Fibroblast of peridontal ligament (primary cell): ENCODE data around the gene FGFRL1.

Experiments
- DNase-seq: peaks from one replicate; pipeline ENCODE4 v3.0.0-alpha.2; 2010; ENCODE audit errors: extremely low read depth

The FGFRL1 gene, protein sequence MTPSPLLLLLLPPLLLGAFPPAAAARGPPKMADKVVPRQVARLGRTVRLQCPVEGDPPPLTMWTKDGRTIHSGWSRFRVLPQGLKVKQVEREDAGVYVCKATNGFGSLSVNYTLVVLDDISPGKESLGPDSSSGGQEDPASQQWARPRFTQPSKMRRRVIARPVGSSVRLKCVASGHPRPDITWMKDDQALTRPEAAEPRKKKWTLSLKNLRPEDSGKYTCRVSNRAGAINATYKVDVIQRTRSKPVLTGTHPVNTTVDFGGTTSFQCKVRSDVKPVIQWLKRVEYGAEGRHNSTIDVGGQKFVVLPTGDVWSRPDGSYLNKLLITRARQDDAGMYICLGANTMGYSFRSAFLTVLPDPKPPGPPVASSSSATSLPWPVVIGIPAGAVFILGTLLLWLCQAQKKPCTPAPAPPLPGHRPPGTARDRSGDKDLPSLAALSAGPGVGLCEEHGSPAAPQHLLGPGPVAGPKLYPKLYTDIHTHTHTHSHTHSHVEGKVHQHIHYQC

DNA sequence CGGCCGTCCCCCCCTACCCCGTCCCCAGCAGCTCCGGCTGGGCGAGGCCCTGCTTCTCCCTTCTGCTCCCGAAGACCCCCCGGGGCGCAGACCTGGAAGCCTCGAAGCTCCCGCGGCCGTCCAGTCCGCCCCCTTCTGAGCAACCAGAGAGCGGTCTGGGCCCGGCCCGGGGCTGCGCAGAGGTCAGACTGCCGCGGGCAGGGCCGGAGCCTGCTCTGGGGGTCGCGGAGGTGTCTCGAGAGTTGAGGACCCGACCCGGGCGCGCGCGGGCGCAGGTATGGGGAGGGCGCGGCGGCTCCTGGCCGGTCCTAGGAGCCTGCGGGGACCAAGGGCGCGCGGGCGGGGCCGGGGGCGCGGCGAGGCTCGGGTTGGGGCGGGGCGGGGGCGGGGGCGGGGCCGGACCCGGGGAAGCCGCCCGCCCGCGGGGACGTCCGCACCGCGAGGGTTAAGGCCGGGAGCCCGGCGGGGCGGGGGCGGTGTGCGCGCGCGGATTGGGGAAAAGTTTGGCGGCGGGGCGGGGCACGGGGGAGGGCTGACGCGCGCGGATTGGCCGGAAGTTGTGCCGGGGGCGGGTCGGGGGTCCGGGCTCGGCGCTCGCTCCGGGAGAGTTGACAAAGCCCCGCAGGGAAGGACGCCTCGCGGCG, at the start of gene FGFRL1:
Gene FGFRL1 (plus strand): TSS at position 605 of the 644 bp plus-strand sequence. CDS start 860 bp downstream, outside the sequence.
- peak; percentile 72 for DNase-seq

DNA sequence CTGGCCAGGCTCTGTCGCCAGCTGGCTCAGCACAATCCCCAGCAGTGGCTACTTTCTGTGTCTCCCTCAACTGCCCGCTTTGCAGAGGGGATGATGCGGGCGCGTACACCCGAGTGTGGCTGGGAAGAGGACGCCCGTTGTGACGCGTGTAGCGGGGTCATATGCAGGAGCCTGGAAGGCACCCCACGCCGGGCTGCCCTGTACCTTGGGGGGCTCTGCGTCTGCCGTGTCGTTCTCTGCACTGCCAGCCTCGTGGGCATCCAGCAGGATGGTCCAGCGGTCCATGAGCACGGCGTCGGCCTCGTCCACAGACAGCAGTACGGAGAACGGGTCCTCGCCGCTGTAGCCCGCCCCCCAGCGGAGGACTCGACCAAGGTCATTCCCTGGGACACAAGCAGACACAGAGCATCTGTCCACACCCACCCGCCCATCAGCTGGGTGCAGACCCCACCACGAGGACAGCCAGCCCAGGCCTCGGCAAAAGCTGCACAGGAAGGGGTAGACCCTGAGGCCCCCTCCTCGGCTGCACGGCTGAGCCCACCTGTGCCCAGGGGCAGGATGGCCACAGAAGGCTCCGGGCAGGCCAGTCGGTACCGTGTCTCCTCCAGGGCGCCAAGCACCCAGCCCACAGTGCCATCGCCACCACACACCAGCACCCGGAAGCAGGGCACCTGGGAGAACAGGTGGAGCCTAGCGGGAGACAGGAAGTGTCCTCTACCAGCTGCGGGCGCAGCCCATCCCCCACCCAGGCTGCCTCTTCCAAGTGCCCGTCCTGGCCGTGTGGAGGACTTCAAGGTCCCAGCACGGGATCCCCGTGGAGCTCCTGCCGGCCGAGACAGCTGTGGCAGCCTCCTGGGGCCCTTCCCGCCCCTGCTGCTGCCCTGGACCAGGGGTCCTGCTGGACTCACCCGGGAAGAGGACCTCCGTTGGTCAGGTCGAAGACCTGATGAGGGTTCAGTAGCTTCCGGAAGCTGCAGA, 48.9 kb upstream of the FGFRL1 start:
- DNase-seq = no peak

DNA sequence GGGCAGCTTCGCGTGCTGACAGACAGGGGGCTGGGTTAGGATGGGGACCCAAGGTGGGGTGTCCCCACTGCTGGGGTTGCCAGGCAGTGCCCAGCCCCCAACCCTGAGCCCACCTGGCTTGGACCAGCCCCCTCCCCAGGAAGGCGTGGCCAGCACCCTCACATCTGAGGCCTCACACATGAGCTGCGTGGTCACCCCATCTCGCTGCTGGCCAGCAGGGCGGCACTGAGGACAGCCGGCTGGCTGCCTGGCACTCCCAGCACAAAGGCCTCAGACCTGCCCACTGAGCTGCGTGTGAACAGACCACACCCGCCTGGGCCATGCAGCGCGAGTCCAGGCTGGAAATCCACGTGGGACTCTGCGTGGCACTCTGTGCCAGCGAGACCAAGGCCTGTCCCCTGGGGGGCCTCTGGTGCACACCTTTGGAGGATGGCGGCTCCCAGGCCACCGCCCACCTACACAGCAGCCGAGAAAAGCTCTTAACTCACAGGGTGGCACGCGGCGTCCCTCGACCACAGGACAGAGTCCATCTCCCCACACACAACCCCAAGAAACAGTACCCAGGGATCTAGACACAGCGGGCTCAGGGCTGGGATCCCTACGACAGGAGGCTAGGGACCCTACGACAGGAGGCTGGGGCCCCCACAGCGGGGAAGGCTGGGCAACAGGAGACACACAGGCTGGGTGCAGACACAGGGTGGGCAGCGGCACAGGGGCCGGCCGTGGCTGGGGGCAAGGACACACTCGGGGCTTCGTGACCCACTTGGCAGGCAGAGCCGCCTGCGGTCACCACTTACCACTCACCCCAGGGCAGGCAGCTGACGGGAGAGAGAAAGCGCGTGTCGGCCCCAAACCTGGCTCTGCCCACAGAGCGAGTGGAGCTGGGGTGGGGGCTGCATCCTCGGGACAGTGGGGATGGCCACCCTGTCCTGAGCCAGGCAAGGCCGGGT, 47.9 kb upstream of the FGFRL1 start:
- no peak for DNase-seq

DNA sequence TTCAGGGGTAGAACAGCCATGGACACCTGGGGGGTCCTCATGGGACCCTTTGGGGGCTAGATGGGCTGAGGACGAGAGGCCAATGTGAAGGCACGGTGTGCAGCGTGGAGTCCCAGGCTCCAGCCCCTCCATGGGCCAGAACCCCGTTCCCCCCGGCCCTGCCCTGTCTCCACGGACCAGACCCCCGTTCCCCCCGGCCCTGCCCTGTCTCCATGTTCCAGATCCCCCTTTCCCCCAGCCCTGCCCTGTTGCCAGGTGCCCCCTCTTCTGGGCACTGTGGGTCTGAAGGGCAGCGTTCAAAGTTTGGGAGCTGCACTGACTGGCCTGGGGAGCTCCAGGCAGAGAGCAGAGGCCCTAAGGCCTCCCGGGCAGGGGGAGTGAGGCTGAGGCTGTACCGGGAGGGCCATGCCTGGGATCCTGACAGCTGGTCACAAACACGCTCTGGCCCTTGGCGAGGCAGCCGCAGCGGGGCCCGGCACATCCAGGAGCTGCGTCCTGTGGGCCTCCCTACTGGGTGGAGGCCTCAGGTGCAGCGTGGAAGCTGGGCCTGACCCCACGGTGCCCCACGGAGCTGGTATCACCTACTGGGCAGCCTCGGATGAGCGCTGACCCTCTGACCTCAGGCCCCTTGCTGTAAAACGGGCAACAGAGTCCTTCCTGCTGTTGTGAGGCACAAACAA, 46.9 kb upstream of the FGFRL1 start:
- no peak for DNase-seq

DNA sequence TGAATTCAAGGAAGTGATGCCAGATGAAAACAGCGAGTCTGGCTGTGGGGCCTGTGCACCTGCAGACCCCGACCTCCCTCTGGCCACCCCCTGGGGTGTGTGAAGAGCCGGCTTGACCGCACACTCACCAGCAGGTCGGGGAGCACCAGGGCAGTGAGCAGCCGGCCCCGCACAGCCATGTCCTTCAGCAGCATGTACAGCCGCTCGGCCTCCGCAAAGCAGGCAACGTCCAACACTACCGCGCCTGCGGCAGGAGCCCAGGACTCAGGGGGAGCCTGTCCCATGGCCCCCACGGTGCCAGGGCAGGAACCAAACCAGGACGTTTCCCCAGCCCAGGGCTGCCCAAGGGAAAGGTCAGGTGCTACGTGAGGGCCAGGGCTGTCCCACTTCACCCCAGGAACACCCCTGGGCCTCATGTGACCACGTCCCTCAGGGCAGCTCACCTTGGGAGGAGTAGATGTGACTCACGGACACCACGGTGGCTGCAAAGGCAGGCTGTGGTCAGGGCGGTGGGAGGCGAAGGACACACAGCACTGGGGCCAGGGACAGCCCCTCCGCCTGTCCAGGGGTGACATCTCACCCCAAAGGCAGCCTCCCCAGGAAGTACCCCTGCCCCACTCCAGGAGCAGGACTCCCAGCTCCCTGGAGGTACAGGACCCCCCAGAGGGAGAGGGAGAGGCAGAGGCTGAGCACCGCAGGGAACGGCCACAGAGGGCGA, 46.2 kb upstream of the FGFRL1 start:
- DNase-seq = no peak

DNA sequence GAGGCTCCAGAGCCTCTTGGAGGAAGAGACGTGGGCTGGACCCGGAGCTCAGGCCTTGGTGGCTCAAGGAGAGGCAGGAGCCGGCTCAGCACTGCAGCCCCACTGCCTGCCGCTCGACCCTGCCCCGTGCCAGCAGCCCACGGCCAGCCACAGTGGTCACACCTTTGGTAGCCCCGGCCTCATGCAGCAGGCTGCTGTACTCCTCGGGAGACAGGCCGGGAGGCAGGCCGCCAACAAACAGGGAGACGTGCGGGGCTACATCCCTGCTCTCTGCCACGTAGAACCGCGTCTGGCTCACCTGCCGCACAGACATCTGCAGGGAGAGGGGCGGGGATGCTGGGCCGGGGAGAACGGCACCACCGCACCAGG, 45.7 kb upstream of the FGFRL1 start:
- DNase-seq = no peak

DNA sequence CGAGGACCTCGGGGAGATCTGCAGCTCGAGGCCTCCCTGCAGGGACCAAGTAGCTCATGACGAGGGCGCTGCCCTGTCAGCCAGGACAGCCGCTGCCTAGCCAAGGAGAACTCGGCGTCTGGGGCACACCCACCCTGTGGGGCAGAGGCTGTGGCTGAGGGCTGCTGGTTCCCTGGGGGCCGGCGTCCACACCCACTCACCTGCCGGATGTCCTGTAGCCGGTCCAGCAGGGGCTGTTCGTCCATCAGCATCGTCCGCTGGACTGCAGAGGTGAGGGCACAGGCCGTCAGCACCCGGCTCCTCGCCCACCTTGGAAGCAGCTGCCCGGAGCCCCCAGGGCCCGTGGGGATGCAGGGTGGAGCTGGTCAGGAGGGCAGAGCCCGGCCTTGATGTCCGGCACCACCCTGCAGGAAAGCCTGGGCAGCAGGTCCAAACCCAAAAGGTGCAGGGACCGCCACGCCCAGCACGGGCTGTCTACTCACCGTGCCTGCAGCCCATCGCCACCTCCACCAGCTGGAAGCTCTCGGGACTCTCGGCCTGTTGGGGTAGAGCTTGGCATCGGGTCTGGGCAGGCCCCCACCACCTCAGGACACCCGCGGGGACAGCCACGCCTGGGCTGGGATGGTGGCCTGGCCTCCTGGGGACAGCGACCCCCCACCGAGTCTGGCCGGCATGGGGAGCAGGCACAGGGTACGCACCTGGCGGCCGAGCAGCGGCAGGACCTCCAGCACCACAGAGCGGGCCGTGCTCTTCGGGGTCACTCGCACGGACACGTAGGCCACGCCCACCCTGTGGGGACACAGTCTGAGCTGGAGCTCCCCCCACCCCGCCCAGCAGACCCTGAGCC, 44.9 kb upstream of the FGFRL1 start:
- no peak for DNase-seq

DNA sequence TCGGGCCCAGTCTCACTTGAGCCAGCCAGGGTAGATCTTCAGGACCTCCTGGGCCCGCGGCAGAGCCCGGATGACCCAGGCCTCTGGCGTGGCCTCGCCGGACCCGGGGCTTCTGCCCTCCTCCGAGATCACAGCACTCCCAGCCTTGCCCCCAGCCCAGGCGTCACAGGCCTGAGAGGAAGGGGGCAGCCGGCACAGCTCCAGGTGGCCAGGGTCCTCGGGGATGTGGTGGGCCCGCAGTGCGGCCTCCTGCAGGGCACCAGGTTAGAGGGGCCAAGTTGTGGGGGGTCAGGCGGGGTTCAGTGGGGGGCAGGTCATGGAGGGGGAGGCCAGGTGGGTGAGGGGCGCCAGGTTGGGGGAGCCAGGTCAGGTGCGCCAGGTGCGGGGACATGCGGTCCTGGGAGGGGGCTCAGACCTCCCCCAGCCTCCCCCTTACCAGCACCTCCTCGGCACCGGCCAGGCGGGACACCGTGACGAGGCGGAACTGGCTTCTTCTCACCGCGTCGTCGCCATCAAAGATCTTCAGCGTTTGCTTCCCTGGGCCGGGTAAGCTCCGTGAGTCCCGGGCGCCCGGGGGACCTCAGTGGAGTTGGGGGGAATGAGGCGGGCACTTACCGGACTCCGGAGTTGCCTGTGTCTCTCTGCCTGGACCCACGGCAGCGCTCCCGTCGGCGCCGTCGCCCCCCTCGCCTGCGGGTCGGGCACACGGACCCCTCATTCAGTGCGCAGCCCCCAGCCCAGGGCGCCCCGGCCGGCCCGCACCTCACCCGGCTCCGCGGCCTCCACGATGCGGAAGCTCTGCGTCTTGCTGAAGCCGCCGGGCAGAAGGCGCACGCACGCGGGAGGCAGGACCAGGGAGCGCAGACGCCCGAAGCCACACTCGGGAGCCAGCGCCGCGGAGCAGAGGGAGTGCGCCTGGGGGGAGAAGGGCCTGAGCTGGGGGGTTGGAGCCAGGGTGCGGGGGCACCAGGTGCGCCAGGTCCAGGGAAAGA, 44.0 kb upstream of the FGFRL1 start:
- DNase-seq = no peak

DNA sequence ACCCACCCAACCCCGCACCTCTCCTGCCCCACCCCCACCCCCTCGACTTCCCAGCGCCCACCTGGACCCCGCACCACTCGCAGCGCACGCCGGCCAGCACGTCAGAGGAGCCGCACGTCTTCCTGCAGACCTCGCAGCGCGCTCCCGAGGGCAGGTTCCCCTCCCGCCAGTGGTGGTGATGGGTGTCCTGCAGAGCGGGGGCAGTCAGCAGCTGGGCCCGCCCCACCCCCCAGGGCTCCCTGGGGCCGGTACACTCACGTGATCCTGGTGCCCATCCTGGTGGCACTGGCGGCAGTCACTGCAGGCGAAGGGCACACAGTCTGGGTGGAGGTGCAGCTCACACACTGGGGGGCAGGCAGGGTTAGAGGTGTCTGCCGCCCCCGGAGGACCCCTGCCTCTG, 43.2 kb upstream of the FGFRL1 start:
- DNase-seq = no peak

DNA sequence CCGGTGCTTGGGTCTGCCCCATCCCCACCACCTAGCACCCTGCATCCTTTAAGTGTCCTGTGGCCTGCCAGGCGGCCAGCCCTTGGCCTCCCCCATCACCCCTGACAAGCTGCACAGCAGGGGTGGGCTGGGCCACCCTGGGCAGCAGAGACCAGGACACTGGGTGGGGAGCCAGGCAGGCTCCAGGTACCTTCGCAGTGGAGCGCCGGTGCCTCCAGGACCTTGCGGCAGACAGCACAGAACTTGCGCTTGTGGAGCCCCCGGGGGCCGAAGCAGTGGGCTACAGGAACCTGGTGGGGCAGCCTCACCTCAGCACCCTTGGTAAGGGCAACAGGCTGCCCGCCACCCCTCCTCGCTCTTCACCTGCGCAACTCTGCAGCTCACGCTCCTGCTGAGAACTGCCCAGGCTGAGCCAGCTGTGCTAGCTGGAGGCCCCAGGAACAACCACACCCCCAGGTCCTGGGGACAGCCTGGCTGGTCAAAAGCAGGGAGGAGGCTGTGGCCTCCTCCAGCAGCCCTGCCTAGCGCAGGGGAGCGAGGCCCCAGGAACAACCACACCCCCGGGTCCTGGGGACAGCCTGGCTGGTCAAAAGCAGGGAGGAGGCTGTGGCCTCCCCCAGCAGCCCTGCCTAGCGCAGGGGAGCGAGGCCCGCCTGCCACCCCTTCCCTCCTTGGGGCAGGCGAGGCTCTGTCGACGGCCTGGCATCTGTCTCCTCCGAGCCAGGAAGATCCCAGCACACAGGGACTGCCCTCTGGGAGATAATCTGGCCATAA, 42.6 kb upstream of the FGFRL1 start:
- no peak for DNase-seq

DNA sequence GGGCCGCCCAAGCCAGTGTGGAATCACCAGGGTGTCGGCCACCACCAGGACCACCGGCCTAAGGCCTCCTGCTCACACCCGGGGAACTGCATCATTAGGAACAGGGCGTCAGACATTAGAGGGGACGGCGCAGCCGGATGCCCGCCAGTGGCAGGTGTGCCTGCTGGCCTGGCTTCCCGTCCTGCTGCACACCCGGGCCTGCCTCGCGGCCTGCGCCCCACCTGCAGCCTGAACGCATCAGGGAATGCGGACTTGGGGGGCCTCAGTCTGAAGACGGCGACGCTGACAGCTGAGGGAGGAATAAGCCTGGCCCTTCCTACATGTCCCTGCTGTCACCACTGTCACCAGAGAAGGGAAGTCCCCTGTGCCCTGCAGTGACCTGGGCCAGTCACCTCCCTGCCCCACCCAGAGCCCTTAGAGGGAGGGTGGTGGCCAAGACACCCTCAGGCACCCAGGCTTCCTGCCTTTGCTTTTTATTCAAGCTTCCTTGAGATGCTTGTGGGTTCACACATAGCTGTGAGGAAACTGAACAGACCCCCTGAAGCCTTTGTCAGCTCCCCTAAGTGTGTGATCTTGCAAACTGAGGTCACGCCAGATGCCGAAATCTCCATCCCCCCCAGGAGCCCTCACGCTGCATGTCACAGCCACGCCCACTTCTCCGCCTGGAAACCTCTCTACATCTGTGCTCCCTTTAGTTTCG, 41.2 kb upstream of the FGFRL1 start:
- DNase-seq = no peak

DNA sequence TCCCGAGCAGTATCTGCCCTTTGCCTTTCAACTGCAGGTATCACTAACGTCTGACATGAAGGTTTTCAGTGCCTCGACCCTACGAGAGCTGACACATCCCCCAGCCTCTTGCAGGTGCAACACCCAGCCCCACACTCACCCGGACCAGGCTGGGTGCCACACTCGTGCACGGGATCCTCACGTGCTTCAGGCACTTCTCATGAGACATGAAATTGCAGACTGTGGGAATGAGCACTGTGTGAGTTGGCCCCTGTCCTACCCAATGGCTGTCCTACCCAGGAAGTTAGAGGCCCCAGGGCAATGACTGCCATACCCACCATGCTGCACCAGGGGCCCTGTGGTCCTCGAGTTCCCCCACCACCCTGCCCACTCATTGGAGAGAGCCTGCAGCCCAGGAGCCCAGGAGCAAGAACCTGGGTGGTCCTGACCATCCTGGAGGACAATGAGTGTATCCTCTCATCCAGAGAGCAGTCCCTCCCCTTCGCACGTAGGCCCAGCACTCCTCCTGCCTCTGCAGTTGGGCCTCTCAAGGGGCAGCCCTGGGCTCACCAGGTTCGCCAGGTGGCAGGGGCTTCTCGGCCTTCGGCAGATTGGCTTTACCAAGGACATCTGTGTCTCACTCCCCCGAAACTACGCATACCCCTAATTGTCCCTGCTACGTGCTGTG, 40.4 kb upstream of the FGFRL1 start:
- no peak for DNase-seq

DNA sequence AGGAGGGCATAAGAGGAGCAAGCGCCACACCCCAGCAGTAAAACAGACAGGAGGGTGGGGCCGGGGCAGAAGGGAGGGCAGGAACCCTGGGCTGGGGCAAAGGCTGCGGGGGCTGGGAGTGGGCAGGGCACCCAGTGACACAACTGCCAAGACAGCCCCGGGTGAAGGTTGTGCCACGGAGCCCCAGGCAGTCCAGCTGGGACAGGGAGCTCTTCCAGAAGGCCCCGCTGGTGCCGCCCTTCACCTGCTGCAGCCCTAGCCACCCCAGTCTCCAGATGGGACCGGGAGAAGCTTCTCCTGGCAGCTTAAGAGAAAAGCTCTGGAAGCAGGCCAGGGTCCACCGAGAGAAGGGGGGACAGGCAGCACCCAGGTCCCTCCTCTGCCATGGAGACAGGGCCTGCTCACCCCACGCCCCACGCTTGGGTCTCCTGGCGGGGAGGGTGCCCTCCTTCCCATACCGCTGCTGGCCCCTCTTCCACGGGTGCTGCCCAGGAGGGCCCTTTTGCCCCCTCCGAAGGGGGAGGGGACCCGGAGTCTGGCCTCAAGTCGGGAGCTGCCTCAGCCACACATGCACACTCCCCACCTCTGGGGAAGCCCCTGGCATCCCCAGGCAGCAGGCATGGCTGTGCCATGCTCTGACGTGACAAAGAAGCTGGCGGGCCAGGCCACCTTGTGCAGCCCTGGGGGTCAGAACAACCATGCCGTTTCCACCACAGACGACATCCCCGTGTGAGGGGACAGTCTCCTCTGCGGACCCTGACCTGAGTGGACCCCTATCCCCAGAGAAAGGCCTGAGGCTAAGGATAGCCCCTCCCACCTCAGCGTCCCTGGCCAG, 39.5 kb upstream of the FGFRL1 start:
- no peak for DNase-seq

DNA sequence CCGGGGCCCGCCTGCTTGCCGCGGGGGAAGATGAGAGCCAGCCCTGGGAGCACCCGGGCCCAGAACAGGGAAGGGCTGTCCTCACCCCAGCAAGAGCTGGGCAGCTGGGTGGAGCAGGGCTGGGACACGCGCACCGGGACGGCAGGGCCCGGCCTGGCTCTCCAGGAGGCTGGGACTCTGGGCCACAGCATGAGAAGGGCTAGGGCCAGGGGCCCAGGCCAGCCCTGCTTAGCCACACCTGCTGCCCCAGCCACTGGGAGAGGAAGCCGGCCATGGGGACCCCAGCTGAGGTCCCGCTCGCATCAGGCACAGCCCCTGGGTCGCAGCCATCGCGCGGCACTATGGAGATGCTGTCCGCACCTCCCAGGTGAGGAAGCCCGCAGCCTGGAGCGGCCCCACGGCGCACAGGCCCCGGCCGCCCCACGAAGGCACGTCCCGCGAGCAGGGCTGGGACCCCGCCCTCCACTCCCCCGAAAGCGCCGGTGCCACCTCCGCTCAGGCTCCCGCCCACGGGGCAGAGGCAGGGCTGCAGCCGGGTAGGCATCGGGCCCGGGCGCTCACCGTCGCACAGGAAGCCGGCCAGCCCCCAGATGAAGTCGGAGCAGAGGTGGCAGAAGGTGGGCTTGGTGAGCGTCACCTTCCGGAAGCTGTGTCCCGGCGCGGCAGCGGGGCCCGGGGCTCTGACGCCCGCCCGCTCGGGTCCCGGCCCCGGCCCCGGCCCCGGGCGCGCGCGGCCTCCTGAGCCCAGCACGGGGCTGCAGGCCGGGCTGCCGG, 38.6 kb upstream of the FGFRL1 start:
- DNase-seq = no peak
